A549 (cell line): ENCODE measurements around the gene TMSB10. TPM values are rescaled to one million over a fixed set of nuclear protein-coding genes. Genes with fewer than 3 reads are reported as not detected.
A peak's percentile ranks its signal among the peaks of the same experiment; 100 is the strongest.

Experiments
- CBX8 ChIP-seq: fragments of 200-600 bp; sonication (generic); IDR thresholded peaks from 2 replicates; pipeline ENCODE4 v1.6.1; 2016
- CEBPB ChIP-seq, 2 experiments: fragments of >200 bp in 1 of 2; sonication (Bioruptor Twin) in 1 of 2; formaldehyde crosslinking in 1 of 2; IDR thresholded peaks; 2 replicates each; pipeline ENCODE4 v1.6.1; 2012 to 2016
- CHD4 ChIP-seq: fragments of 200-600 bp; sonication (generic); IDR thresholded peaks from 2 replicates; pipeline ENCODE4 v1.6.1; 2016; ENCODE audit warnings: antibody characterized with exemption, mild to moderate bottlenecking, borderline replicate concordance
- FOSB ChIP-seq: fragments of 250-450 bp; sonication (Bioruptor Pico); IDR thresholded peaks from 2 replicates; pipeline ENCODE4 v1.5.0; 2020; ENCODE audit warnings: mild to moderate bottlenecking, moderate library complexity
- FOXS1 ChIP-seq: fragments of 250-450 bp; sonication (Bioruptor Pico); IDR thresholded peaks from 2 replicates; pipeline ENCODE4 v1.5.0; 2020; ENCODE audit warnings: mild to moderate bottlenecking, moderate library complexity
- HDAC2 ChIP-seq: fragments of 200-600 bp; sonication (generic); IDR thresholded peaks from 2 replicates; pipeline ENCODE4 v1.6.1; 2016
- KDM1A ChIP-seq: fragments of 200-600 bp; sonication (generic); IDR thresholded peaks from 2 replicates; pipeline ENCODE4 v1.6.1; 2016; ENCODE audit warnings: low read depth, mild to moderate bottlenecking
- MAZ ChIP-seq: fragments of 150-350 bp; IDR thresholded peaks from 2 replicates; pipeline ENCODE4 v1.6.1; 2014; ENCODE audit warnings: antibody characterized with exemption, low read depth, low read length, borderline replicate concordance
- MYC ChIP-seq: IDR thresholded peaks from 2 replicates; pipeline ENCODE4 v1.6.1; 2012; ENCODE audit warnings: mild to moderate bottlenecking, inconsistent platforms, low read length, improper control_type of control experiment, borderline replicate concordance
- PHF8 ChIP-seq: fragments of 200-600 bp; sonication (generic); IDR thresholded peaks from 2 replicates; pipeline ENCODE4 v1.6.1; 2016; ENCODE audit warnings: low read depth, mild to moderate bottlenecking, antibody characterized with exemption, moderate library complexity, borderline replicate concordance
- RAD21 ChIP-seq, 2 experiments: fragments of >200 bp in 1 of 2; sonication (Bioruptor Twin) in 1 of 2; formaldehyde crosslinking in 1 of 2; IDR thresholded peaks in 1 of 2; conservative IDR thresholded peaks in 1 of 2; 2 replicates in 1 of 2; 3 replicates in 1 of 2; pipeline ENCODE4 v1.6.1; 2012 to 2018; ENCODE audit warnings: inconsistent platforms in 1 of 2
- RARB ChIP-seq: fragments of 250-450 bp; sonication (Bioruptor Pico); IDR thresholded peaks from 2 replicates; pipeline ENCODE4 v1.8.0; 2021; ENCODE audit warnings: mild to moderate bottlenecking, moderate library complexity
- SMC3 ChIP-seq: fragments of >200 bp; sonication (Bioruptor Twin); formaldehyde crosslinking; IDR thresholded peaks from 3 replicates; pipeline ENCODE4 v1.6.1; 2018; ENCODE audit warnings: inconsistent platforms
- SREBF2 ChIP-seq: fragments of 450-650 bp; IDR thresholded peaks from 2 replicates; pipeline ENCODE4 v1.6.1; 2014; ENCODE audit warnings: mild to moderate bottlenecking, moderate library complexity
- TFCP2L1 ChIP-seq: fragments of 250-450 bp; sonication (Bioruptor Pico); IDR thresholded peaks from 2 replicates; pipeline ENCODE4 v1.5.0; 2021; ENCODE audit warnings: mild to moderate bottlenecking
- ZC3H11A ChIP-seq: fragments of 450-650 bp; IDR thresholded peaks from 2 replicates; pipeline ENCODE4 v1.6.1; 2014; ENCODE audit warnings: antibody characterized with exemption, mild to moderate bottlenecking
- ZFP36 ChIP-seq: fragments of 450-650 bp; IDR thresholded peaks from 2 replicates; pipeline ENCODE4 v1.6.1; 2014; ENCODE audit warnings: borderline replicate concordance; ENCODE audit not compliant: partially characterized antibody
- ZNF302 ChIP-seq: fragments of 250-450 bp; sonication (Bioruptor Pico); IDR thresholded peaks from 2 replicates; pipeline ENCODE4 v1.9.0; 2021; ENCODE audit warnings: inconsistent platforms, mild to moderate bottlenecking, moderate library complexity
- ZSCAN20 ChIP-seq: fragments of 250-450 bp; sonication (Bioruptor Pico); IDR thresholded peaks from 2 replicates; pipeline ENCODE4 v1.8.0; 2022; ENCODE audit warnings: mild to moderate bottlenecking, moderate library complexity
- polyA plus RNA-seq, 4 experiments: library from polyadenylated mRNA; depleted of rRNA in 3 of 4; stranded (reverse); fragments of >200 nt; fragmentation: RNase III in 1 of 4; extraction: RNeasy Plus Mini Kit Qiagen cat#74134 plus additional on column Dnase treatment in 1 of 4; gene quantifications; 2 replicates in 3 of 4; 3 replicates in 1 of 4; pipeline ENCODE4 v1.2.3, GENCODE V29; 2011 to 2017
- TF ChIP-seq, protein P1 (sequence below): IDR thresholded peaks from 2 replicates; pipeline ENCODE4 v1.6.1; 2012
- TF ChIP-seq, protein P2 (sequence below): fragments of 250-450 bp; sonication (Bioruptor Pico); IDR thresholded peaks from 2 replicates; pipeline ENCODE4 v1.5.0; 2020; ENCODE audit warnings: low read depth, mild to moderate bottlenecking, moderate library complexity
- TF ChIP-seq, protein P3 (sequence below): fragments of 450-650 bp; IDR thresholded peaks from 2 replicates; pipeline ENCODE4 v1.6.1; 2014; ENCODE audit warnings: antibody characterized with exemption
- TF ChIP-seq, protein P4 (sequence below): fragments of 150-350 bp; IDR thresholded peaks from 2 replicates; pipeline ENCODE4 v1.6.1; 2014; ENCODE audit warnings: low read depth, mild to moderate bottlenecking, low read length
- TF ChIP-seq, protein P5 (sequence below): fragments of >200 bp; sonication (Bioruptor Twin); formaldehyde crosslinking; IDR thresholded peaks from 3 replicates; pipeline ENCODE4 v1.5.1; 2016
- TF ChIP-seq, protein P6 (sequence below): fragments of 200-600 bp; sonication (generic); IDR thresholded peaks from 2 replicates; pipeline ENCODE4 v1.6.1; 2016; ENCODE audit warnings: antibody characterized with exemption, mild to moderate bottlenecking, moderate library complexity

Gene TMSB10
- polyA plus RNA-seq, 2 of the 4 experiments (the other 2 are of a cell fraction) = 3,109 to 7,015 TPM

DNA sequence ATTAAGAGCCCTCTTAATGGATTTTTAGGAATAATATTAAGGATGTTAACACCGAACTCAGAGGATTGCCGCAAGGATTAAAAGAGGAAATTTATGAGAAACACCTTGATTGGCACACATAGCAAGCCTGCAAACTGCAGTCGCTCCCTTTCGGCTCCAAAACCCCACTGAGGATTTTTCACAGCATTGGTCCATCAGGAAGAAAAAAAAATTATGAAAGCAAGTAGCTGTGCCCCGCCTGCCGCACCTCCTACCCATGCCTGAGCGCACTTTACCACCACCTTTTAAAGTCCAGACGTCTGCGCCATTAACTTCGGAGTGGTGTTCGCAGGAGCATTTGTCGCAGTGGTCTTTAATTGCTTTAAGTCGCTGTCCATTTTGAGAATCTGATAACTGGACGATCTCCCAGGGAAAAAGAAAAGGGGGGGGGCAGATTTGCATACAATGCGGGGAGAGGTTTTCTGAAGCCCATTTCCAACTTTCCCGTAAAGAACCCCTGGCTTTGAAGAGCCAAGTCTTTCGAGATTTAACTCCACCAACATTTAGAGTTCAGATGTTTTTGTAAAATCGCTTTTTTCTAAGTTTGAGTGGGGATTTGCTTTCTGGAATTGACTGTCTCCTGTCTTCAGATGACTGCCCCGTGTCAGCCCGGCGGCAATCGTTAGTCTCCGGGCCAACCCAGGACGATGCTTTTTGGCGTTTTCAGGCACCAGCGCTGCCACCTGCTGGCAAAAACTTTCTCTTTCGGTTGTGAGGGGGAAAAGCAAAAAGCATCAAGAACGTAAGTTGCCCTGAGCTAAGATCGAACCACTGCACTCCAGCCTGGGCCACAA is 23.7 kb upstream of the TMSB10 start (continued):
- TF ChIP-seq, protein P1, sequence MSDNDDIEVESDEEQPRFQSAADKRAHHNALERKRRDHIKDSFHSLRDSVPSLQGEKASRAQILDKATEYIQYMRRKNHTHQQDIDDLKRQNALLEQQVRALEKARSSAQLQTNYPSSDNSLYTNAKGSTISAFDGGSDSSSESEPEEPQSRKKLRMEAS = peak; percentile 81
- TF ChIP-seq FOSB (CRISPR knock-in tag) (no peak), ZC3H11A (no peak), TFCP2L1 (CRISPR knock-in tag) (no peak), KDM1A (no peak), ZSCAN20 (CRISPR knock-in tag) (no peak), CHD4 (no peak), RAD21 (conservative IDR thresholded peaks at IDR 0.05 in 1 of 2, IDR thresholded peaks at IDR 0.05 in 1 of 2) (peak; percentile 83 to 84), MAZ (no peak), CEBPB (IDR thresholded peaks at IDR 0.05) (0 out of 4 replicates have a peak, but pooled peaks of 1 of the 2 experiments have one; percentile 5), RARB (no peak), CBX8 (peak; percentile 67), SREBF2 (no peak), ZFP36 (no peak), ZNF302 (CRISPR knock-in tag) (no peak), FOXS1 (no peak), MYC (no peak), HDAC2 (no peak), SMC3 (peak; percentile 89), PHF8 (no peak)
- TF ChIP-seq, protein P2, sequence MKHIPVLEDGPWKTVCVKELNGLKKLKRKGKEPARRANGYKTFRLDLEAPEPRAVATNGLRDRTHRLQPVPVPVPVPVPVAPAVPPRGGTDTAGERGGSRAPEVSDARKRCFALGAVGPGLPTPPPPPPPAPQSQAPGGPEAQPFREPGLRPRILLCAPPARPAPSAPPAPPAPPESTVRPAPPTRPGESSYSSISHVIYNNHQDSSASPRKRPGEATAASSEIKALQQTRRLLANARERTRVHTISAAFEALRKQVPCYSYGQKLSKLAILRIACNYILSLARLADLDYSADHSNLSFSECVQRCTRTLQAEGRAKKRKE (CRISPR knock-in tag) = no peak
- TF ChIP-seq, protein P3, sequence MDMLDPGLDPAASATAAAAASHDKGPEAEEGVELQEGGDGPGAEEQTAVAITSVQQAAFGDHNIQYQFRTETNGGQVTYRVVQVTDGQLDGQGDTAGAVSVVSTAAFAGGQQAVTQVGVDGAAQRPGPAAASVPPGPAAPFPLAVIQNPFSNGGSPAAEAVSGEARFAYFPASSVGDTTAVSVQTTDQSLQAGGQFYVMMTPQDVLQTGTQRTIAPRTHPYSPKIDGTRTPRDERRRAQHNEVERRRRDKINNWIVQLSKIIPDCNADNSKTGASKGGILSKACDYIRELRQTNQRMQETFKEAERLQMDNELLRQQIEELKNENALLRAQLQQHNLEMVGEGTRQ = 0 out of 2 replicates have a peak, but pooled peaks have one; percentile 1
- TF ChIP-seq, protein P4, sequence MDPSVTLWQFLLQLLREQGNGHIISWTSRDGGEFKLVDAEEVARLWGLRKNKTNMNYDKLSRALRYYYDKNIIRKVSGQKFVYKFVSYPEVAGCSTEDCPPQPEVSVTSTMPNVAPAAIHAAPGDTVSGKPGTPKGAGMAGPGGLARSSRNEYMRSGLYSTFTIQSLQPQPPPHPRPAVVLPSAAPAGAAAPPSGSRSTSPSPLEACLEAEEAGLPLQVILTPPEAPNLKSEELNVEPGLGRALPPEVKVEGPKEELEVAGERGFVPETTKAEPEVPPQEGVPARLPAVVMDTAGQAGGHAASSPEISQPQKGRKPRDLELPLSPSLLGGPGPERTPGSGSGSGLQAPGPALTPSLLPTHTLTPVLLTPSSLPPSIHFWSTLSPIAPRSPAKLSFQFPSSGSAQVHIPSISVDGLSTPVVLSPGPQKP = no peak
- TF ChIP-seq, protein P5, sequence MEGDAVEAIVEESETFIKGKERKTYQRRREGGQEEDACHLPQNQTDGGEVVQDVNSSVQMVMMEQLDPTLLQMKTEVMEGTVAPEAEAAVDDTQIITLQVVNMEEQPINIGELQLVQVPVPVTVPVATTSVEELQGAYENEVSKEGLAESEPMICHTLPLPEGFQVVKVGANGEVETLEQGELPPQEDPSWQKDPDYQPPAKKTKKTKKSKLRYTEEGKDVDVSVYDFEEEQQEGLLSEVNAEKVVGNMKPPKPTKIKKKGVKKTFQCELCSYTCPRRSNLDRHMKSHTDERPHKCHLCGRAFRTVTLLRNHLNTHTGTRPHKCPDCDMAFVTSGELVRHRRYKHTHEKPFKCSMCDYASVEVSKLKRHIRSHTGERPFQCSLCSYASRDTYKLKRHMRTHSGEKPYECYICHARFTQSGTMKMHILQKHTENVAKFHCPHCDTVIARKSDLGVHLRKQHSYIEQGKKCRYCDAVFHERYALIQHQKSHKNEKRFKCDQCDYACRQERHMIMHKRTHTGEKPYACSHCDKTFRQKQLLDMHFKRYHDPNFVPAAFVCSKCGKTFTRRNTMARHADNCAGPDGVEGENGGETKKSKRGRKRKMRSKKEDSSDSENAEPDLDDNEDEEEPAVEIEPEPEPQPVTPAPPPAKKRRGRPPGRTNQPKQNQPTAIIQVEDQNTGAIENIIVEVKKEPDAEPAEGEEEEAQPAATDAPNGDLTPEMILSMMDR = peak; percentile 86
- TF ChIP-seq, protein P6, sequence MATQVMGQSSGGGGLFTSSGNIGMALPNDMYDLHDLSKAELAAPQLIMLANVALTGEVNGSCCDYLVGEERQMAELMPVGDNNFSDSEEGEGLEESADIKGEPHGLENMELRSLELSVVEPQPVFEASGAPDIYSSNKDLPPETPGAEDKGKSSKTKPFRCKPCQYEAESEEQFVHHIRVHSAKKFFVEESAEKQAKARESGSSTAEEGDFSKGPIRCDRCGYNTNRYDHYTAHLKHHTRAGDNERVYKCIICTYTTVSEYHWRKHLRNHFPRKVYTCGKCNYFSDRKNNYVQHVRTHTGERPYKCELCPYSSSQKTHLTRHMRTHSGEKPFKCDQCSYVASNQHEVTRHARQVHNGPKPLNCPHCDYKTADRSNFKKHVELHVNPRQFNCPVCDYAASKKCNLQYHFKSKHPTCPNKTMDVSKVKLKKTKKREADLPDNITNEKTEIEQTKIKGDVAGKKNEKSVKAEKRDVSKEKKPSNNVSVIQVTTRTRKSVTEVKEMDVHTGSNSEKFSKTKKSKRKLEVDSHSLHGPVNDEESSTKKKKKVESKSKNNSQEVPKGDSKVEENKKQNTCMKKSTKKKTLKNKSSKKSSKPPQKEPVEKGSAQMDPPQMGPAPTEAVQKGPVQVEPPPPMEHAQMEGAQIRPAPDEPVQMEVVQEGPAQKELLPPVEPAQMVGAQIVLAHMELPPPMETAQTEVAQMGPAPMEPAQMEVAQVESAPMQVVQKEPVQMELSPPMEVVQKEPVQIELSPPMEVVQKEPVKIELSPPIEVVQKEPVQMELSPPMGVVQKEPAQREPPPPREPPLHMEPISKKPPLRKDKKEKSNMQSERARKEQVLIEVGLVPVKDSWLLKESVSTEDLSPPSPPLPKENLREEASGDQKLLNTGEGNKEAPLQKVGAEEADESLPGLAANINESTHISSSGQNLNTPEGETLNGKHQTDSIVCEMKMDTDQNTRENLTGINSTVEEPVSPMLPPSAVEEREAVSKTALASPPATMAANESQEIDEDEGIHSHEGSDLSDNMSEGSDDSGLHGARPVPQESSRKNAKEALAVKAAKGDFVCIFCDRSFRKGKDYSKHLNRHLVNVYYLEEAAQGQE = 0 out of 2 replicates have a peak, but pooled peaks have one; percentile 26
